ENCODE data around the gene GPR32.

Gene GPR32

GRCh38 chr19:50792272-50793250 is 22.3 kb downstream of the GPR32 start:
- no peak for DNase-seq (ENCODE audit: extremely low spot score)
- no peak for TF ChIP-seq SP1 (IDR thresholded peaks at IDR 0.05)
- peak; percentile 78 for TF ChIP-seq ZNF384 (IDR thresholded peaks at IDR 0.05)
- ChIA-PET POLR2A (interaction anchor here (4.8 kb wide), 1 partner anchor 12 kb away, joined by 46 read pairs; no protein-coding TSS in a partner anchor), CTCF (interaction anchor here (0.7 kb wide), 2 partner anchors 84 to 89 kb away, joined by 3 read pairs; no protein-coding TSS in a partner anchor)

- TF ChIP-seq ELF4 (IDR thresholded peaks at IDR 0.05) (peak; percentile 18; the same call in 1 of the 2 replicates), ARNT (IDR thresholded peaks at IDR 0.05) (no peak)
- ChIA-PET POLR2A (interaction anchor here (4.8 kb wide), 1 partner anchor 11 kb away, joined by 46 read pairs; no protein-coding TSS in a partner anchor), CTCF (no interaction called here)
- no peak for DNase-seq (ENCODE audit: extremely low spot score)
Observed at GRCh38 chr19:50793558-50794065, 23.3 kb downstream of the GPR32 start.

GRCh38 chr19:50794074-50794875 is 24.0 kb downstream of the GPR32 start:
- ChIA-PET CTCF (no interaction called here), POLR2A (interaction anchor here (1.8 to 4.8 kb wide), 4 partner anchors 10 to 127 kb away, joined by 5 to 46 read pairs (median 10); no protein-coding TSS in a partner anchor)
- no peak for DNase-seq (ENCODE audit: extremely low spot score)
- TF ChIP-seq ZNF384 (IDR thresholded peaks at IDR 0.05) (no peak), FOXM1 (IDR thresholded peaks at IDR 0.05; ENCODE audit: borderline replicate concordance) (no peak), HDGF (IDR thresholded peaks at IDR 0.05; ENCODE audit: borderline replicate concordance) (no peak), BHLHE40 (IDR thresholded peaks at IDR 0.05; ENCODE audit: borderline replicate concordance) (no peak), L3MBTL2 (conservative IDR thresholded peaks at IDR 0.05) (peak; percentile 23; the same call in 1 of the 2 replicates), SUZ12 (IDR thresholded peaks at IDR 0.05) (no peak), LEF1 (IDR thresholded peaks at IDR 0.05; ENCODE audit: borderline replicate concordance) (0 out of 2 replicates have a peak, but pooled peaks have one; percentile 4), PKNOX1 (IDR thresholded peaks at IDR 0.05) (peak; percentile 33; the same call in 1 of the 2 replicates), FOXK2 (IDR thresholded peaks at IDR 0.05) (no peak), FOXA1 (IDR thresholded peaks at IDR 0.05) (no peak), TARDBP (IDR thresholded peaks at IDR 0.05) (no peak), NFRKB (IDR thresholded peaks at IDR 0.05) (no peak), CTBP1 (IDR thresholded peaks at IDR 0.05; ENCODE audit: borderline replicate concordance) (no peak), SP1 (IDR thresholded peaks at IDR 0.05) (no peak)

GRCh38 chr19:50794876-50795663 is 24.8 kb downstream of the GPR32 start:
- ChIA-PET CTCF (interaction anchor here (0.7 to 1.3 kb wide), 4 partner anchors 10 to 627 kb away, joined by 3 to 4 read pairs (median 3); no protein-coding TSS in a partner anchor), POLR2A (interaction anchor here (0.7 to 4.8 kb wide), 10 partner anchors 9 to 126 kb away, joined by 3 to 46 read pairs (median 4); partner anchors contain the start of gene KLK3)
- TF ChIP-seq FOXA1 (IDR thresholded peaks at IDR 0.05) (no peak), HDGF (IDR thresholded peaks at IDR 0.05; ENCODE audit: borderline replicate concordance) (peak; percentile 19; the same call in 1 of the 2 replicates), LEF1 (IDR thresholded peaks at IDR 0.05; ENCODE audit: borderline replicate concordance) (no peak)
- DNase-seq (ENCODE audit: extremely low spot score): no peak

- TF ChIP-seq L3MBTL2 (conservative IDR thresholded peaks at IDR 0.05) (no peak), SUZ12 (IDR thresholded peaks at IDR 0.05) (no peak), FOXK2 (IDR thresholded peaks at IDR 0.05) (no peak), ZNF384 (IDR thresholded peaks at IDR 0.05) (no peak), ARNT (IDR thresholded peaks at IDR 0.05) (no peak), TARDBP (IDR thresholded peaks at IDR 0.05) (no peak), HDGF (IDR thresholded peaks at IDR 0.05; ENCODE audit: borderline replicate concordance) (no peak), FOXM1 (IDR thresholded peaks at IDR 0.05; ENCODE audit: borderline replicate concordance) (no peak), ELF4 (IDR thresholded peaks at IDR 0.05) (no peak), SP1 (IDR thresholded peaks at IDR 0.05) (no peak), FOXA1 (IDR thresholded peaks at IDR 0.05) (no peak)
- ChIA-PET CTCF (interaction anchor here (0.7 to 1.5 kb wide), 6 partner anchors 10 to 628 kb away, joined by 3 to 5 read pairs (median 3); no protein-coding TSS in a partner anchor), POLR2A (interaction anchor here (0.7 to 4.8 kb wide), 11 partner anchors 9 to 126 kb away, joined by 3 to 46 read pairs (median 4); partner anchors contain the start of gene KLK3)
- no peak for DNase-seq (ENCODE audit: extremely low spot score)
Observed at GRCh38 chr19:50795664-50796073, 25.4 kb downstream of the GPR32 start.

- POLR2A ChIA-PET: interaction anchor here (1.0 to 4.8 kb wide), 8 partner anchors 8 to 125 kb away, joined by 3 to 46 read pairs (median 5); partner anchors contain the start of gene KLK3
- CTCF ChIA-PET: interaction anchor here (0.7 to 1.5 kb wide), 8 partner anchors 9 to 628 kb away, joined by 3 to 5 read pairs (median 3); no protein-coding TSS in a partner anchor
- DNase-seq (ENCODE audit: extremely low spot score): no peak
- no peak for TF ChIP-seq LEF1 (IDR thresholded peaks at IDR 0.05; ENCODE audit: borderline replicate concordance)
- no peak for TF ChIP-seq FOXK2 (IDR thresholded peaks at IDR 0.05)
- no peak for TF ChIP-seq SUZ12 (IDR thresholded peaks at IDR 0.05)
- no peak for TF ChIP-seq CTBP1 (IDR thresholded peaks at IDR 0.05; ENCODE audit: borderline replicate concordance)
- TF ChIP-seq BHLHE40 (IDR thresholded peaks at IDR 0.05; ENCODE audit: borderline replicate concordance): no peak
- TF ChIP-seq HDGF (IDR thresholded peaks at IDR 0.05; ENCODE audit: borderline replicate concordance): no peak
- no peak for TF ChIP-seq SP1 (IDR thresholded peaks at IDR 0.05)
- no peak for TF ChIP-seq ELF4 (IDR thresholded peaks at IDR 0.05)
- TF ChIP-seq ZNF384 (IDR thresholded peaks at IDR 0.05): no peak
- TF ChIP-seq PKNOX1 (IDR thresholded peaks at IDR 0.05): no peak
- no peak for TF ChIP-seq TARDBP (IDR thresholded peaks at IDR 0.05)
- TF ChIP-seq NFRKB (IDR thresholded peaks at IDR 0.05): no peak
- no peak for TF ChIP-seq FOXM1 (IDR thresholded peaks at IDR 0.05; ENCODE audit: borderline replicate concordance)
Observed at GRCh38 chr19:50796128-50796633, 25.9 kb downstream of the GPR32 start.

Data from HEK293T (cell line).